ENCODE data around the gene BLOC1S2. TPM values are rescaled to one million over a fixed set of nuclear protein-coding genes. Genes with fewer than 3 reads are reported as not detected.

Gene BLOC1S2
- total and polyA plus RNA-seq, 2 of the 8 experiments (the other 6 are each of a cell fraction or from before 2014, with no cell fraction given): 25.1 to 50.6 TPM

DNA sequence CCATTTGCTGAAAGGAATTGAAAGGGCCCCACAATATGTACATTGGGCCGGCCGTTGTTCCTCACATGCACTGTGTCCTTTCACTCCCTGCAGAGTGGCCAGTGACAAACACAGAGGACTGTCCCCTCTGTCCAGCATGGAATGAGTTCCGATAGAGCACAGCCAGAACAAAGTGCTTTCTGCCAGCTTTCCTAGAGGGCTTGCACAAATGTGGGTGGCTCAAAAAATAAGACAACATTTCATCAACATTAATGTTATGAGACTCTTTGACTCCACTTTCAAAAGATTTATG lies 41.2 kb upstream of the BLOC1S2 start:
- 82% methylated on average over 3 of the region's 3 CpGs; no CpG with 5 or more reads in 1 of the 2 experiments for WGBS, 2 experiments (ENCODE audit: extremely low coverage in 1 of 2, insufficient coverage in 1 of 2, insufficient read length in 1 of 2, insufficient replicate concordance in 2 of 2, low coverage in 1 of 2, low lambda C conversion rate in 2 of 2, missing lambda C conversion rate in 1 of 2)
- H2AK5ac ChIP-seq (ENCODE audit: low read depth, low read length): no peak overlapping the region
- no peak overlapping the region for H2BK5ac ChIP-seq (ENCODE audit: low read depth, low read length)
- H3K9ac ChIP-seq (replicated peaks in 1 of 4; ENCODE audit: extremely low read depth in 1 of 4, low read depth in 3 of 4, low read length in 3 of 4): no peak overlapping the region
- DNase-seq (ENCODE audit: low read depth in 1 of 2, low spot score in 2 of 2): no peak
- no peak overlapping the region for H3K4ac ChIP-seq (replicated peaks; ENCODE audit: insufficient read length, low read depth, low read length)
- POLR2A ChIA-PET (ENCODE audit: partially characterized antibody): interaction anchor here (1.4 kb wide), 1 partner anchor 9 kb away, joined by 3 read pairs; no protein-coding TSS in a partner anchor
- H3K14ac ChIP-seq (ENCODE audit: insufficient read length): no peak overlapping the region
- no peaks in the 10 kb centered on the region for H3K36me3 ChIP-seq (ENCODE audit: control insufficient read depth in 2 of 4, insufficient read depth in 4 of 4, low read length in 3 of 4)
- no peaks in the 10 kb centered on the region for H3K79me2 ChIP-seq (ENCODE audit: control insufficient read depth in 1 of 2, insufficient read depth in 2 of 2, low read length in 2 of 2)
- H3K18ac ChIP-seq (ENCODE audit: extremely low read depth, low read length): no peak overlapping the region
- H3K4me2 ChIP-seq (ENCODE audit: insufficient read depth in 1 of 2, low read depth in 2 of 2, low read length in 2 of 2): no peak overlapping the region
- H2BK120ac ChIP-seq (replicated peaks; ENCODE audit: low read depth, low read length): no peak overlapping the region
- H2BK12ac ChIP-seq (ENCODE audit: low read depth, low read length): no peak overlapping the region
- H4K91ac ChIP-seq (replicated peaks; ENCODE audit: insufficient read length, low read length): no peak overlapping the region
- H2BK15ac ChIP-seq (ENCODE audit: low read length): no peak overlapping the region
- H2AFZ ChIP-seq (ENCODE audit: low read length): no peak overlapping the region
- no peaks in the 10 kb centered on the region; a peak in 1 of 7 replicates for H3K4me1 ChIP-seq (replicated peaks in 1 of 4; ENCODE audit: control insufficient read depth in 3 of 4, insufficient read depth in 4 of 4, low read length in 3 of 4)
- TF ChIP-seq SP1 (IDR thresholded peaks at IDR 0.05; ENCODE audit: low read depth, low read length) (no peak), MAFK (IDR thresholded peaks at IDR 0.05; ENCODE audit: low read depth, low read length) (no peak), BCL11A (IDR thresholded peaks at IDR 0.05; ENCODE audit: low read depth in 2 of 2, low read length in 2 of 2) (no peak), GABPA (IDR thresholded peaks at IDR 0.05; ENCODE audit: borderline replicate concordance, insufficient read depth, low read length) (no peak), RFX5 (IDR thresholded peaks at IDR 0.05; ENCODE audit: borderline replicate concordance, low read depth, low read length) (no peak), PHF8 (conservative IDR thresholded peaks at IDR 0.05; ENCODE audit: low read depth, low read length) (no peak)
- TF ChIP-seq, protein P1, sequence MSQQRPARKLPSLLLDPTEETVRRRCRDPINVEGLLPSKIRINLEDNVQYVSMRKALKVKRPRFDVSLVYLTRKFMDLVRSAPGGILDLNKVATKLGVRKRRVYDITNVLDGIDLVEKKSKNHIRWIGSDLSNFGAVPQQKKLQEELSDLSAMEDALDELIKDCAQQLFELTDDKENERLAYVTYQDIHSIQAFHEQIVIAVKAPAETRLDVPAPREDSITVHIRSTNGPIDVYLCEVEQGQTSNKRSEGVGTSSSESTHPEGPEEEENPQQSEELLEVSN (IDR thresholded peaks at IDR 0.05): no peak
- TF ChIP-seq, protein P2, sequence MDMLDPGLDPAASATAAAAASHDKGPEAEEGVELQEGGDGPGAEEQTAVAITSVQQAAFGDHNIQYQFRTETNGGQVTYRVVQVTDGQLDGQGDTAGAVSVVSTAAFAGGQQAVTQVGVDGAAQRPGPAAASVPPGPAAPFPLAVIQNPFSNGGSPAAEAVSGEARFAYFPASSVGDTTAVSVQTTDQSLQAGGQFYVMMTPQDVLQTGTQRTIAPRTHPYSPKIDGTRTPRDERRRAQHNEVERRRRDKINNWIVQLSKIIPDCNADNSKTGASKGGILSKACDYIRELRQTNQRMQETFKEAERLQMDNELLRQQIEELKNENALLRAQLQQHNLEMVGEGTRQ (IDR thresholded peaks at IDR 0.05; ENCODE audit: low read length): no peak
- no peak overlapping the region for H3K23ac ChIP-seq (ENCODE audit: insufficient read length)
- no peak overlapping the region for H3K4me3 ChIP-seq (ENCODE audit: extremely low read depth in 1 of 4, insufficient read depth in 2 of 4, low read depth in 3 of 4, low read length in 4 of 4)
- H2BK20ac ChIP-seq (ENCODE audit: low read length): no peak overlapping the region
- no peak overlapping the region for H4K8ac ChIP-seq (ENCODE audit: extremely low read depth, insufficient read depth, low read length)
- no peaks in the 10 kb centered on the region for H4K20me1 ChIP-seq (replicated peaks in 1 of 2; ENCODE audit: control insufficient read depth in 1 of 2, insufficient read depth in 2 of 2, low read length in 2 of 2)
- no peaks in the 10 kb centered on the region for H3K79me1 ChIP-seq (ENCODE audit: low read depth, low read length)
- H4K5ac ChIP-seq (ENCODE audit: insufficient read length, low read depth, low read length): no peak overlapping the region
- H3K23me2 ChIP-seq (ENCODE audit: low read depth, low read length): no peaks in the 10 kb centered on the region
- no peak for FAIRE-seq
- CTCF ChIA-PET (ENCODE audit: partially characterized antibody): interaction anchor here (1.2 to 5.9 kb wide), 5 partner anchors 12 to 191 kb away, joined by 3 to 38 read pairs (median 7); no protein-coding TSS in a partner anchor
- H3K9me3 ChIP-seq (ENCODE audit: insufficient read depth in 2 of 2, low read depth in 1 of 2, low read length in 1 of 2): no peaks in the 10 kb centered on the region
- H3K56ac ChIP-seq (replicated peaks; ENCODE audit: insufficient read length, low read depth, low read length): no peak overlapping the region
- no peaks in the 10 kb centered on the region; a peak in 3 of 7 replicates for H3K27me3 ChIP-seq (replicated peaks in 1 of 4; ENCODE audit: control insufficient read depth in 3 of 4, extremely low read depth in 1 of 4, insufficient read depth in 3 of 4, low read length in 3 of 4)
- no peak overlapping the region for H3K27ac ChIP-seq (ENCODE audit: low read depth, low read length)
